Measurements from ENCODE around the gene ZFTA. TPM values are rescaled to one million over a fixed set of nuclear protein-coding genes. Genes with fewer than 3 reads are reported as not detected.
A peak's percentile ranks its signal among the peaks of the same experiment; 100 is the strongest.
"Not testable (repeated sequence)": the region's sequence is repeated elsewhere in the genome, so short reads cannot be mapped to it uniquely, and the experiment has no call there.

Gene ZFTA
- polyA plus RNA-seq, 1 donor from 2014 or later: 0.39 TPM

DNA sequence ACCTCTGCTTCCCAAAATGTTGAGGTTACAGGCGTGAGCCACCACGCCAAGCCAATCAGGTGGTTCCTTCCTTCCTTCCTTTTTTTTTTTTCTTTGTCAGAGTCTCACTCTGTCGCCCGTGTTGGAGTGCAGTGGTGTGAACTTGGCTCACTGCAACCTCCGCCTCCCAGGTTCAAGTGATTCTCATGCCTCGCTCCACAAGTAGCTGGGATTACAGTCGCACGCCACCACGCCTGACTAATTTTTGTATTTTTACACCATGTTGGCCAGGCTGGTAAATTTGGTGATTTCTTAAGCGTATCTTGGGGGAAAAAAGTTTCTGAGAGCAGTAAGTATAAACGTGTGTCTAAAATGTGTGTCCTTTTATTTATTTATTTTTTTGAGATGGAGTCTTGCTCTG lies 26.5 kb upstream of the ZFTA start:
- Mint-ChIP-seq H3K36me3 (peaks cover 4% of the 10 kb centered on the region), H3K27ac (no peak overlapping the region), H3K4me3 (no peak overlapping the region), H3K9me3 (peaks cover 2 to 7% (median 4%) of the 10 kb centered on the region in 3 donors), H3K4me1 (peaks cover 0 to 9% (median 0%) of the 10 kb centered on the region in 3 donors), H3K27me3 (peaks cover 13% of the 10 kb centered on the region)

DNA sequence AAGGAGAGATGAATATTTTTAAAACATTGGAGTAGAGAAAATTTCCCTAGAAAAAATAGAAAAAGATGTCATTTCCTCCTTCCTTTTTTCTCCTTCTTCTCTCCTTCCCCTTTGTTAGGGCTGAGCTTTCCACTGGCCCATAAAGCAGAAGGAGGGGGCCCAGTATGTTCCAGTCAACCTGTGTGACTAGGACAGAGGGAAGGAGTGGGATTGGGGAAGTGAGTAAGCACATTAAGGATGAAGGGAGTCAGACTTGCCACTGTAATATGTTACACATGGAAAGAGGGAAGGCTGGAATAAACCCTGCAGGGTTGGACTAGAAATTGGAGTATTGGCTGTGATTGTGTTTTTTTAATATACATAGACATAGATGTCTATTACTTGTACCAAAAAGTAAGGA lies 24.6 kb upstream of the ZFTA start:
- peaks cover 11% of the 10 kb centered on the region for H3K27me3 Mint-ChIP-seq
- peaks cover 0 to 11% (median 2%) of the 10 kb centered on the region in 3 donors for H3K4me1 Mint-ChIP-seq
- H3K9me3 Mint-ChIP-seq: peaks cover 2 to 7% (median 4%) of the 10 kb centered on the region in 3 donors
- H3K27ac Mint-ChIP-seq: peak overlapping the region in 1 of 3 donors; percentile 35
- peaks cover 4% of the 10 kb centered on the region for H3K36me3 Mint-ChIP-seq
- H3K4me3 Mint-ChIP-seq: no peak overlapping the region

DNA sequence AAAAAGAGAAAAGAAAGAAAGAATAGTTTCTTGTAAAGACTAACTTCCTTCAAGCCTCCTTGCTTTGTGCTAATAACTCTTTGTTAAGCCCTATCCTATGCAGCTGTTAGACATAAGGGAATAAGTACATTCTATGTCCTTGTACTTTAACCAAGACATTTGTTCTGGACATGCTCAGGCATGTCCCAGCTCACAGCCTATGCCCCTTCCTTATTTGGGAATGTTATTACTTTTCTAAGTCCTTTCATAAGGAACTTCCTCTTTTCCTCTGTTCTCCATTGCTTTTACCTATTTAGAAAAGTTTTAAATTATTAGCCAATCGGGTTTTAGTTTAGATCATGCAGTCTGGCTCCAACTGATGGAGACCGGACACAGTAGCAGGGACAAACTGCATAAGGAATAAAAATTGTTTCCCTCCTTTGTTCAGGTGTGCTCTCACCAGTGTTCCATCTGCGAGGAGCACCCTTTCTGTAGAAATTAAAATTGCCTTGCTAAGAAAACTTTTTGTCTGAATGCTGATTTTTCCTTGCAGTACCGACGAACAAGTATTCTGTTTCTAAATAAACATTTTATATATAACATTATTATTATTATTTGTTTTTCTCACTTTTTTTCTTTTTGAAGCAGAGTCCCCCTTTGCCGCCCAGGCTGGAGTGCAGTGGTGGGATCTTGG lies 23.1 kb upstream of the ZFTA start:
- Mint-ChIP-seq H3K27ac (no peak overlapping the region), H3K27me3 (peaks cover 9% of the 10 kb centered on the region), H3K36me3 (peaks cover 4% of the 10 kb centered on the region), H3K4me3 (peak overlapping the region in 1 of 4 donors; percentile 65), H3K4me1 (peaks cover 0 to 11% (median 2%) of the 10 kb centered on the region in 3 donors), H3K9me3 (peaks cover 2 to 7% (median 4%) of the 10 kb centered on the region in 3 donors)

DNA sequence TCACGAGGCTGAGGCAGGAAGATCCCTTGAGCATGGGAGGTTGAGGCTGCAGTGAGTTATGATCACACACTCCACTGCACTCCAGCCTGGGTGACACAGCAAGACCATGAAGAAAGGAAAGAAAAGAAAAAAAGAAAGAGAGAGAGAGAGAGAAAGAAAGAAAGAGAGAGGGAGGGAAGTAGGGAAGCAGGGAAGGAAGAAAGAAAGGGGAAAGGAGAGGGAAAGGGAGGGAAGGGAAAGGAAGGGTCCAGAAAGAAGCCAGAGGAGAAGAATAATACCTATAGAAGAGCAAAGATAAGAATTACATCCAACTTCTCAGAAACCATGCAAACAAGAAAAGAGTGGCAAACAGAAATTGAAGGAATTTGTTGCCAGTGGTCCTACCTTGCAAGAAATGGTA lies 17.2 kb upstream of the ZFTA start:
- Mint-ChIP-seq H3K4me1 (peaks cover 8 to 9% (median 8%) of the 10 kb centered on the region in 3 donors), H3K27ac (no peak overlapping the region), H3K4me3 (no peak overlapping the region), H3K27me3 (peaks cover 2% of the 10 kb centered on the region), H3K36me3 (no peaks in the 10 kb centered on the region), H3K9me3 (no peaks in the 10 kb centered on the region)

DNA sequence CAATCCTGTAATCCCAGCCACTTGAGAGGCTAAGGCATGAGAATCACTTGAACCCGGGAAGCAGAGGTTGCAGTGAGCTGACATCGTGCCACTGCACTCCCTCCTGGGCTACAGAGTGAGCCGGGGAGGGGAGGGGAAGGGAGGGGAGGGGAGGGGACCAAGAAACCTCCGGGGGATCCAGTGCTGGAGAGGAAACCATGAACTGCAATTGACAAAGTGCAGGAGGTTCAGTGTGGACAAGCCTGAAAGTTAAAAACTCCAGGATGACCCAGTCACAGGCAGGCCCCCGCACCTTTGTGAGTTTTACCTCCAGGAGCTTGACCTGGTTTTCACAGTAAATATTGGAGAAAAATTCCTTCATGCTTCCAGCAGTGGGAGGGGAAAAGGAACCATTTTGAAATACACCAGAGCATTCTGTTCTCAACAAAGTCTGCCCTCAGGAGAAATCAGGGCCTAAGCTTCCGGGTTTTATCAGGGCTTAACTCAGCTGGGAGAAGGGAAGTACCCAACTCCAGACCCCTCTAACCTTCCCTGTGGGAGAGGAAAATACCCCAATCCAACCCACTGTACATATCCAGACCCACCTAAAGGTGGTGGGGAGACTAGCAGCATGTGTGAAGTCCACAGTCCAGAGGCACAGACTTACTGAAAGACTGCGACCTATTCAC lies 15.5 kb upstream of the ZFTA start:
- Mint-ChIP-seq H3K36me3 (no peaks in the 10 kb centered on the region), H3K27me3 (peaks cover 2% of the 10 kb centered on the region), H3K9me3 (no peaks in the 10 kb centered on the region), H3K4me1 (peaks cover 2 to 9% (median 7%) of the 10 kb centered on the region in 3 donors), H3K4me3 (no peak overlapping the region), H3K27ac (no peak overlapping the region)

DNA sequence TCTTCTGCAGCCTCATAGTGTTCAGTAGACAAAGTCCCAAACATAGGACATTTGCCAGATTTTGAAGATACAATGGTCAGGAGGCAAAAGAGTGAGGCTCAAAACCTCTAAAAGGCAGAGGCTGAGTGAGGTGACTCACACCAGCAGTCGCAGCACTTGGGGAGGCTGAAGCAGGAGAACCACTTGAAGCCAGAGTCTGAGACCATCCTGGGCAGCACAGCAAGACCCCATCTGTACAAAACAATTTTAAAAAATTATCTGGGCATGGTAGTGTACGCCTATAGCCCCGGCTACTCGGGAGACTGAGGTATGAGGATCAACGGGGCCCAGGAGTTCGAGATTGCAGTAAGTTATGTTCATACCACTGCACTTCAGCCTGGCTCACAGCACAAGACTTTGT lies 14.2 kb upstream of the ZFTA start:
- H3K4me3 Mint-ChIP-seq: no peak overlapping the region
- H3K27me3 Mint-ChIP-seq: peaks cover 5% of the 10 kb centered on the region
- H3K4me1 Mint-ChIP-seq: peaks cover 2 to 9% (median 7%) of the 10 kb centered on the region in 3 donors
- no peaks in the 10 kb centered on the region for H3K36me3 Mint-ChIP-seq
- H3K9me3 Mint-ChIP-seq: no peaks in the 10 kb centered on the region
- peak overlapping the region in 1 of 3 donors; percentile 43 for H3K27ac Mint-ChIP-seq

DNA sequence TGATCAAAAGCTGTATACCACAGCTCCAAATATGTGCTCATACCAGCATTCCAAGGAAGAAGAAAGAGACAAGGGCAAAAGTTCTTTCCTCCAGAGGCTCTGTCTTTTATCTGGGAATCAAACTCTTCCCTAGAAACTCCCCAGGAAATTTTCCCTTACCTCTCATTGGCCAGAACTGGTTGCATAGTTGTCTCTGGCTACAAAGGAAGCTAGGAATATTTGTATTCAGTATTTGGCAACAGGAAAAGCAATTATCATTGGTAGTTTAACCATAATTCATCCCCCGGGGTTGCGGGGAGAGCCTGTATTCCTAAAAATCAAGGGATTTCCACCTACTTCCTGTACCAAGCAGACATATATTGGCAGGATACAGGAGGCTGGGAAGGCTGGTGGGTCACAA lies 10.5 kb upstream of the ZFTA start:
- no peak overlapping the region for H3K27ac Mint-ChIP-seq
- H3K4me1 Mint-ChIP-seq: no peaks in the 10 kb centered on the region

DNA sequence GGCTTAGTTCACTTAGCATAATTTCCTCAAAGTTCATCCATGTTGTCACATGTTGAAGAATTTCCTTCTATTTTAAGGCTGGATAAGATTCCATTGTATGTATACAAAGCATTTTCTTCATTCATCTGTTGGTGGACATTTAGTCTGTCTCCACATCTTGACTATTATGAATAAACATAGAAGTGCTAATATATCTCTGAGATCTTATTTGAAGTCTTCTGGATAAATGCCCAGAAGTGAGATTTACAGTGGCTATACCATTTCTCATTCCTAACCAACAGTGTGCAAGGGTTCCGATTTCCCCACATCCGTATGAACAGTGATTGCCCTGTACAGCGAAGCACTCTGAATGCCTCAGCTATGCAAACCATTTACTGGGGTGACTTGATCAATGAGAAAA lies 6.6 kb upstream of the ZFTA start:
- Mint-ChIP-seq H3K36me3 (peaks cover 2% of the 10 kb centered on the region), H3K27me3 (peaks cover 5% of the 10 kb centered on the region), H3K9me3 (no peaks in the 10 kb centered on the region), H3K27ac (no peak overlapping the region), H3K4me1 (no peaks in the 10 kb centered on the region), H3K4me3 (no peak overlapping the region)

More for the DNA sequence above, 10.5 kb upstream of the ZFTA start:
- H3K9me3 Mint-ChIP-seq: no peaks in the 10 kb centered on the region
- no peaks in the 10 kb centered on the region for H3K36me3 Mint-ChIP-seq
- H3K4me3 Mint-ChIP-seq: no peak overlapping the region
- peaks cover 4% of the 10 kb centered on the region for H3K27me3 Mint-ChIP-seq

DNA sequence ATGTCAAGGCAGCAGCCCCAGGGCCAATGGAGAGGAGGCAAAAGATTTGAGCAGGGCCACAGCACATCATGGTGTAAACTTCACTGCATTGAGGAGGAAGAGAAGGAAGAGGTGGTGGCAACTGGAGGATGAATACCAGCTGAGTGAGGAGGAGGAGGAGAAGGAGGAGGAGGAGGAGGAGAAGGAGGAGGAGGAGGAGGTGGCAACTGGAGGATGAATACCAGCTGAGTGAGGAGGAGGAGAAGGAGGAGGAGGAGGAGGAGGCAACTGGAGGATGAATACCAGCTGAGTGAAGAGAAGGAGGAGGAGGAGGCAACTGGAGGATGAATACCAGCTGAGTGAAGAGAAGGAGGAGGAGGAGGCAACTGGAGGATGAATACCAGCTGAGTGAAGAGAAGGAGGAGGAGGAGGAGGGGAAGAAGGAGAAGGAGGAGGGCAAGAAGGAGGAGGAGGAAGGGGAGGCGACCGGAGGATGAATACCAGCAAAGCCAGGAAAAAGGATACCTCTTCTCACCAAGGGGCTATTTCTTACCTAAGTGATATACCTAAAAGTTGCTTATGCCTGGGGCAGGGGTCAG lies 3.3 kb upstream of the ZFTA start:
- not testable (repeated sequence) for H3K36me3 Mint-ChIP-seq, H3K9me3 Mint-ChIP-seq, H3K4me3 Mint-ChIP-seq, H3K4me1 Mint-ChIP-seq, H3K27me3 Mint-ChIP-seq
- peak overlapping the region in 1 of 3 donors; percentile 67 for H3K27ac Mint-ChIP-seq

DNA sequence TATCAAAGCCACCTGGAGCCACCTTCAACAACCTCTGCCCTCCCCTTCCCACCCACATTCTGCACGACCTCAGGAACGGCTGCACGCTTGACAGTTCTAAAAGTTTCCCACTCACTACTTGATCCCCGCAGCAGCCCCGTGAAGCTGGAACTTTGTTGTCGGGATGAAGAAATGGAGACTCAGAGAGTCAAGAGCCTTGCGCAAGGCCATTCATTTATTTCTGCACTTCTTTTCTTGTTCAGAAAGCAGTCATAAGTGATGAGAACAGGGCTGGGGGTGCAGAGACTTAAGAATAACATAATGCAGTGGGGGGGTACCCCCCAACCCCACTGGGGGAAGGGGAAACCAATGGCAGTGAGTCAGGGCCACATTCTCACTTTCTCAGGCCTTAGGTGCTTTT lies 2.2 kb upstream of the ZFTA start:
- peaks cover 1 to 9% (median 5%) of the 10 kb centered on the region in 3 donors for H3K4me1 Mint-ChIP-seq

DNA sequence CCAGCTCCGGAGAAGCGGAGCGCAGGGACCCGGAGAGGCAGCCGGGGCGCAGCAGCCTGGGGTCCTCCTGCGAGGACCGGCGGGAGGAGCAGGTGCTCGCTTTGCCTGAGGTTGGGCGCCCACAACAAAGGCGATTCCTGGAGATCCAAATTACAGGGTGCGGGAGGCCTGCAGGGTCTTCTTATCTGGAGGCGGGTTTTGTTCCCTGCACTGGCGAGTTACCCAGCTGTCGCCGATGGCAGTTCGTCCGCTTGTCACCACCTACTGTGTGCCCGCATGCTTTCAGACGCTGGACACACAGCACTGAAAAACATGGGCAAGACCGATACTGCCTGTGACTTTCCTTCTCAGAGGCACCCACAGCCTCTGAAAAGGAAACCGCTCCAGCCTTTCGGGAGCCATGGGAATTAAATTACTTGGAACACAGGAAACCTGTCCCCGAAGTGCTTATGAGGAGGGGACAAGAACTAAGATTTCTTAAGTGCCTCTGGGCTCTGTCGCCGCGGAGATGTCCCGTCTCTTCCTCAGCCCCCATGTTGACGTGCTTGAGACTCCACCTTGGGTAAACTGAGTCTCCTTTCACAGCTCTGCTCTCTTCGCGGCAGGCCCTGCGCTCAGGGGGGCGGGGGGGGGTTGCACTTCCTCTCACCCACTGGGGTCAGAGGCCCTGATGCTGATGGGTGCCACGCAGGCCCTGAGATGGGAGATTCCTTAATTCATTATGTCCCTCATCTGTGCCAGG lies 1.3 kb upstream of the ZFTA start:
- peaks cover 1 to 9% (median 5%) of the 10 kb centered on the region in 3 donors for H3K4me1 Mint-ChIP-seq
- peak overlapping the region in 1 of 3 donors; percentile 56 for H3K27ac Mint-ChIP-seq
- H3K9me3 Mint-ChIP-seq: no peaks in the 10 kb centered on the region
- H3K36me3 Mint-ChIP-seq: peaks cover 2% of the 10 kb centered on the region
- peak overlapping the region; percentile 70 to 86 (median 78) for H3K4me3 Mint-ChIP-seq
- H3K27me3 Mint-ChIP-seq: peaks cover 2% of the 10 kb centered on the region

More for the DNA sequence above, 2.2 kb upstream of the ZFTA start:
- no peaks in the 10 kb centered on the region for H3K9me3 Mint-ChIP-seq
- peaks cover 2% of the 10 kb centered on the region for H3K27me3 Mint-ChIP-seq
- H3K27ac Mint-ChIP-seq: peak overlapping the region in 1 of 3 donors; percentile 62
- peaks cover 2% of the 10 kb centered on the region for H3K36me3 Mint-ChIP-seq
- peak overlapping the region in 2 of 4 donors; percentile 25 to 86 for H3K4me3 Mint-ChIP-seq

DNA sequence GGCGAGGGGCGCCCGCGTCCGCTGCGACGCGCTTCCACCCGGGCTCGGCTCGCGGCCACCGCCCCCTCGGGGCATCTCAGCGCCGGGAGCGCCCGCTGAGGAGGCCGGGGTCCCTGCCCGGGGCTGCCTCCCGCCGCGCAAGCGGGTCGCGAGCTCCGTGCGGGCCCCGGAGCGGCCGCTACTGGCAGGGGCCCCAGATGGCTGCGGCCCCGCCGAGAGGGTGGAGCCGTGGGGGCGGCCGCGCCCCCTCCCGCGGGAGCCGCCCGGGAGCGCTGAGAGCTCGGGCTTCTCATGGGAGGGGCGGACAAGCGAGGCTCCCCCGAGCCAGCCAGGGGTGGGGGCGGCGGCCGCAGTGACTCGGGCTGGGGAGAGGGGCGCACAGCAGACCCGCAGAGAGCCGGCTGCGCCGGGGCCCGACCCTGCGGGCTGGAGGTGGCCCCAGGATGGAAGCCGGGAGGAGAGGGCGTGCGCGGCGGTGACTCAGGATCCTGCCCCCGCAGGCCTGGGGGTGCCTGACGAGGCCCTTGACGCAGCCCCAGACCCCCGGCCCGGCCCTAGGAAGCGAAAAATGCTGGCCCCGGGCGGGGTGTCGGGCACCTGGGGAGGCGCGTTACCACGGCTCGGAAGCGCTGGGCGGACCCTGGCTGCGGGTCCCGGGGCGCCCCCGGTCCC lies 603 bp upstream of the ZFTA start:
- peaks cover 1 to 9% (median 5%) of the 10 kb centered on the region in 3 donors for H3K4me1 Mint-ChIP-seq
- peak overlapping the region in 2 of 4 donors; percentile 12 to 60 for H3K4me3 Mint-ChIP-seq
- H3K36me3 Mint-ChIP-seq: peaks cover 2% of the 10 kb centered on the region
- peaks cover 2% of the 10 kb centered on the region for H3K27me3 Mint-ChIP-seq
- H3K9me3 Mint-ChIP-seq: no peaks in the 10 kb centered on the region
- no peak overlapping the region for H3K27ac Mint-ChIP-seq

DNA sequence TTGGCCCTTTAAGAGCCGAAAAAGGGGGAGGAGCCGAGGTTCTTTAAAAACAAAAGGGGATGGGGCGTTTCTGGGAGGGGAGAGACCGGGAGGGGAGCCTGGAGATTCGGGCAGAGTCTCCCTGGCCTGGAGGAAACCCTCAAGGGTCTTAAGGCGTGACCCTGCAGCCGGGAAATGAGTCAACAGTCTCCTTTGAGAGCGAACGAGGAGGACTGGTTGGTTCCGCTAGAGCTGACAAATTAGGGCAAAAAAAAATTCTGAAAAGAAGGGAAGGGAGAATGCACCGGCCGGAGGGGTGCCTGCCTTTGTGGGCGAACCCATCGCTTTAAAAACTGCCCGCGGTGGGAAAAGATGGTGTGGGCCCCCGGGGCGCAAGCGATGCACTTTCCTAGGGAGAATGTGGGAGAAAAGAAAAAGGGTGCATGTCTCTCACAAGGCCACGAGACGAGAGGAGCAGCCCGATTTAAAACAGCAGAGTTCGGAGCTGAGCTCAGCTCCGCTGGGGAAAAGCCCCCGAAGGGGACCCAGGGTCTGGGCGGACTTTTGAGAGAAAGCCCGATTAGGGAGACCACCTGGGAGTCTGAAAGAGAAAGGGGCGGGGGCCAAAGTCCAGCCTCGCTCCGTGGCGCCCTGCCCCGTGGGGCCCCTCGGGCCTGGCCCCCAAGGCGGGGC lies 874 bp downstream of the ZFTA start:
- Mint-ChIP-seq H3K27me3 (peaks cover 2% of the 10 kb centered on the region), H3K9me3 (no peaks in the 10 kb centered on the region), H3K27ac (peak overlapping the region; percentile 80 to 90 (median 88)), H3K36me3 (peaks cover 2% of the 10 kb centered on the region), H3K4me1 (peaks cover 1 to 9% (median 5%) of the 10 kb centered on the region in 3 donors), H3K4me3 (peak overlapping the region; percentile 88 to 99 (median 94))

DNA sequence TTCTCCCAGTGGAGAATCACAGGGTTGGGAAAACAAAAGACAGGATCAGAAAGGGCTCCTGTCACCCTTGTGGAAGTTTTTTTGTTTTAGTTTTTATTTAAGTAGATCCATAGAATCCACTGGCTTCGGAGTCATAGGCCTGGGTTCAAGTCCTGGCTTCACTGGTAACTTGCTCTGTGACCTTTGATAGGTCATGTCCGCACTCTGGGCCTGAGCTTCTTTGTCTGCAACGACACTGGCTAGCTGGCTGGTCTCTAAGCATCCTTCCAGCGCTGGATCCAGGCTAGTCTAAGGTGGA lies 1.4 kb downstream of the ZFTA start:
- Mint-ChIP-seq H3K9me3 (no peaks in the 10 kb centered on the region), H3K36me3 (peaks cover 2% of the 10 kb centered on the region), H3K4me1 (peaks cover 1 to 9% (median 5%) of the 10 kb centered on the region in 3 donors), H3K27me3 (peaks cover 2% of the 10 kb centered on the region), H3K27ac (peak overlapping the region; percentile 80 to 90 (median 88)), H3K4me3 (peak overlapping the region; percentile 88 to 99 (median 94))
